ENCODE results near the gene ARHGAP25. TPM values are rescaled to one million over a fixed set of nuclear protein-coding genes. Genes with fewer than 3 reads are reported as not detected.

ARHGAP25 gene
- total and polyA plus RNA-seq, 10 of the 15 experiments (the other 5 are each of a cell fraction or from before 2014, with no cell fraction given), result 0.15 to 1.0 (median 0.46) TPM

DNA sequence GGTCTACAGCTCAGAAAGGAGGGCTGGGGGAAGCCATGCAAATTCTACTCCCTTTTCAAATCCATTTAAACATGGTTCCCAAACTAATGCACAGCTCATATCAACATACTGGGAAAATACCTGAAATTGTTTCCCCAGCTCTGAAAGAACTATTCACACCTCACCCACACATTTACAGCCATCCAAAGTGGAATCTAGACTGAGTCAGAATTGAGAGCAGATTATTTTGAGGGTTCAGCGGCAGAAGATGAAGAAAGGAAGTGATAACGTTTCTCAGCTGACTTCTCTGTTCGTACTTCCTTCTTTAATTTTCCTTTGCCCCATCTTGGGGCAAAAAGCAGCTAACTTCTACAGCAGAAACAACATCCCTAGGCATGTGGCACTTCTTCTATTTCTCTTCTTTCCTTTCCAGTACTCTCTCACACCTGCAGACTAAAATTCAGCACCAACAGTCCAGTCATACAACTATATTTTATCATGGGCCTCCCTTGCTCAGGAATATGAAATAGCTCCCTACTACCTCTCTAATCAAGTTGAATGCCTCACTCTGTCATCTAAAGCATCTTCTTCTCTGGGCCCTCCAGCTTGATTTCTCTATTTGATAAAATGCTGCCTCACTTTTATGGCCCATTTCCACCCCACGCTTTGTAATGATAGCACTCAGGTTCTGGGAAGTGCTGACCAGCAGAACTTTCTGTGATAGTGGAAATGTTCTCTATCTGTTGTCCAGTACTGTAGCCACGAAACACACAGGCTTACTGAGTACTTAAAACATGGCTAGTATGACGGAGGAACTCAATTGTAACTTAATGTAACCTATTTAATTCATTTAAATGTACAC is 35.9 kb downstream of the ARHGAP25 start:
- H3K79me2 ChIP-seq (ENCODE audit: control insufficient read depth, insufficient read depth, low read length), result no peaks in the 10 kb centered on the region
- CTCF ChIA-PET, result interaction anchor here (0.5 to 1.6 kb wide), 5 partner anchors 19 to 445 kb away, joined by 3 to 6 read pairs (median 3); no protein-coding TSS in a partner anchor

DNA sequence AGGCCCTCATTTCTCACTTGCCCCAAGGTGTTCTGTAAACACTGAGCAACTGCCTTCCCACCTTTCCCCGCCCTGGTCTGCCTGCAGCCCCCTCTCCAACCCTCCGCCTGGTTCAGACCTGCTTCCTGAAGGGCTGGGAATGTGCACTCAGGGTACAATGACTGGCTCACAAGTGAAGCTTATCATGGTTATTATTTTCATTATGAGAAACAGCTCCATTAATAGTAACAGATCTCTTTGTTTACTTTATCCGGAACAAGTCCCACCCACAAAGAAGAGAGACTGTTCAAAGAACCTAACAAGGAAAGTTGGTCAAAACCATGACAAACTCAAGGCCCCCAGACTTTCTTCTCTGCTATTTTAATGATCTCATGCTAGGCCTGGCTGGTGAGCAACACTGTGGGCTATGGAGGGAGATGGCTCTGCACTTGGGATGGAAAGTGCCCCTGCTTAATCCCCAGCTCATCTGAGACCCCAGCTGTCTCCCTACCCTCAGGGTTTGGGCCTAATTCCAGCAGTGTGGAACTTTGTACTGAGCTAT is 36.7 kb downstream of the ARHGAP25 start:
- BruUV-seq (replicated peaks), result no TSS peak
- peak overlapping the region; percentile 21; the same call in 1 of the 2 replicates for H3K4me2 ChIP-seq (ENCODE audit: control insufficient read depth, insufficient read depth)
- in situ Hi-C loops (cut with MboI), result no loop called here
- H3K9ac ChIP-seq (ENCODE audit: control insufficient read depth, insufficient read depth, low read length), result no peak overlapping the region
- CTCF ChIA-PET, result interaction anchor here (0.5 to 1.6 kb wide), 2 partner anchors 19 to 280 kb away, joined by 3 to 6 read pairs; no protein-coding TSS in a partner anchor
- H3K4me1 ChIP-seq (ENCODE audit: control insufficient read depth, insufficient read depth, low read length), result peaks cover 70% of the 10 kb centered on the region
- RAD21 ChIA-PET (ENCODE audit: unreplicated experiment), result no interaction called here
- no peaks in the 10 kb centered on the region for H3K36me3 ChIP-seq (ENCODE audit: control insufficient read depth in 2 of 2, insufficient read depth in 2 of 2, low read length in 1 of 2)
- SMC1A ChIA-PET (ENCODE audit: uncharacterized antibody, unreplicated experiment), result no interaction called here
- H4K20me1 ChIP-seq (ENCODE audit: control insufficient read depth, insufficient read depth), result no peaks in the 10 kb centered on the region
- POLR2A ChIA-PET, result no interaction called here
- no peaks in the 10 kb centered on the region for H3K79me2 ChIP-seq (ENCODE audit: control insufficient read depth, insufficient read depth, low read length)
- DNase-seq (ENCODE audit: low read depth, low spot score), result no peak
- no peak overlapping the region for H3K4me3 ChIP-seq
- FAIRE-seq, result no peak
- H3K27me3 ChIP-seq (replicated peaks in 1 of 2; ENCODE audit: control insufficient read depth in 2 of 2, insufficient read depth in 2 of 2, low read length in 1 of 2), result peaks cover 2 to 9% of the 10 kb centered on the region in 2 experiments
- intact Hi-C loops (cut with micrococcal nuclease; ENCODE audit: unreplicated experiment), result no loop called here
- no peak overlapping the region for H3K27ac ChIP-seq (ENCODE audit: control insufficient read depth, insufficient read depth)
- TF ChIP-seq MEF2A (IDR thresholded peaks at IDR 0.05; ENCODE audit: insufficient read depth, low read depth, low read length), result peak; percentile 52; the same call in 1 of the 2 replicates
- TF ChIP-seq EZH2 (IDR thresholded peaks at IDR 0.05; ENCODE audit: borderline replicate concordance, control insufficient read depth, low read depth, low read length), result no peak
- no peak overlapping the region for H2AFZ ChIP-seq (ENCODE audit: control insufficient read depth, low read depth, low read length)
- no peak for ATAC-seq
- 45% methylated on average over 3 of the region's 3 CpGs for WGBS (ENCODE audit: insufficient coverage, insufficient replicate concordance, low lambda C conversion rate, missing lambda C conversion rate)
- no peaks in the 10 kb centered on the region; the same call in 2 of the 3 replicates for H3K9me3 ChIP-seq (replicated peaks; ENCODE audit: control insufficient read depth, insufficient read depth, low read length)

More for the DNA sequence above, 35.9 kb downstream of the ARHGAP25 start:
- H3K4me1 ChIP-seq (ENCODE audit: control insufficient read depth, insufficient read depth, low read length), result peaks cover 77% of the 10 kb centered on the region
- peak overlapping the region; percentile 36 for H3K4me2 ChIP-seq (ENCODE audit: control insufficient read depth, insufficient read depth)
- H3K9me3 ChIP-seq (replicated peaks; ENCODE audit: control insufficient read depth, insufficient read depth, low read length), result no peaks in the 10 kb centered on the region; the same call in 2 of the 3 replicates
- peaks cover 2 to 9% of the 10 kb centered on the region in 2 experiments for H3K27me3 ChIP-seq (replicated peaks in 1 of 2; ENCODE audit: control insufficient read depth in 2 of 2, insufficient read depth in 2 of 2, low read length in 1 of 2)
- TF ChIP-seq STAT1 (conservative IDR thresholded peaks at IDR 0.05) (no peak), NFYB (IDR thresholded peaks at IDR 0.05; ENCODE audit: insufficient read depth, low read depth, low read length) (0 out of 2 replicates have a peak, but pooled peaks have one; percentile 14)
- ChIA-PET POLR2A (no interaction called here), RAD21 (ENCODE audit: unreplicated experiment) (interaction anchor here (0.7 to 0.8 kb wide), 2 partner anchors 19 to 309 kb away, joined by 3 to 4 read pairs; no protein-coding TSS in a partner anchor), SMC1A (ENCODE audit: uncharacterized antibody, unreplicated experiment) (no interaction called here)
- DNase-seq (ENCODE audit: low read depth, low spot score), result no peak
- BruUV-seq (replicated peaks), result no TSS peak
- H3K9ac ChIP-seq (ENCODE audit: control insufficient read depth, insufficient read depth, low read length), result no peak overlapping the region
- H2AFZ ChIP-seq (ENCODE audit: control insufficient read depth, low read depth, low read length), result no peak overlapping the region
- ATAC-seq, result no peak
- intact Hi-C loops (cut with micrococcal nuclease; ENCODE audit: unreplicated experiment), result no loop called here
- WGBS (ENCODE audit: insufficient coverage, insufficient replicate concordance, low lambda C conversion rate, missing lambda C conversion rate), result 42% methylated on average over 6 of the region's 6 CpGs
- H3K4me3 ChIP-seq, result no peak overlapping the region
- H3K27ac ChIP-seq (ENCODE audit: control insufficient read depth, insufficient read depth), result no peak overlapping the region; the same call in 1 of the 2 replicates
- FAIRE-seq, result no peak
- H3K36me3 ChIP-seq (ENCODE audit: control insufficient read depth in 2 of 2, insufficient read depth in 2 of 2, low read length in 1 of 2), result no peaks in the 10 kb centered on the region
- no peaks in the 10 kb centered on the region for H4K20me1 ChIP-seq (ENCODE audit: control insufficient read depth, insufficient read depth)
- in situ Hi-C loops (cut with MboI), result no loop called here

Data from GM12878 (cell line).